GM21528 (cell line): ENCODE results near the gene APBB1IP.
"Not testable (repeated sequence)": the region's sequence is repeated elsewhere in the genome, so short reads cannot be mapped to it uniquely, and the experiment has no call there.

Experiments
- ATAC-seq: cut with Tn5 transposase; IDR thresholded peaks from one replicate; pipeline ENCODE4 v1.9.1; 2021; ENCODE audit warnings: mild to moderate bottlenecking, moderate library complexity; ENCODE audit not compliant: unreplicated experiment, low FRiP score

The APBB1IP gene

GRCh38 chr10:26441491-26442214 lies 3.5 kb downstream of the APBB1IP start:
- no peak for ATAC-seq

DNA sequence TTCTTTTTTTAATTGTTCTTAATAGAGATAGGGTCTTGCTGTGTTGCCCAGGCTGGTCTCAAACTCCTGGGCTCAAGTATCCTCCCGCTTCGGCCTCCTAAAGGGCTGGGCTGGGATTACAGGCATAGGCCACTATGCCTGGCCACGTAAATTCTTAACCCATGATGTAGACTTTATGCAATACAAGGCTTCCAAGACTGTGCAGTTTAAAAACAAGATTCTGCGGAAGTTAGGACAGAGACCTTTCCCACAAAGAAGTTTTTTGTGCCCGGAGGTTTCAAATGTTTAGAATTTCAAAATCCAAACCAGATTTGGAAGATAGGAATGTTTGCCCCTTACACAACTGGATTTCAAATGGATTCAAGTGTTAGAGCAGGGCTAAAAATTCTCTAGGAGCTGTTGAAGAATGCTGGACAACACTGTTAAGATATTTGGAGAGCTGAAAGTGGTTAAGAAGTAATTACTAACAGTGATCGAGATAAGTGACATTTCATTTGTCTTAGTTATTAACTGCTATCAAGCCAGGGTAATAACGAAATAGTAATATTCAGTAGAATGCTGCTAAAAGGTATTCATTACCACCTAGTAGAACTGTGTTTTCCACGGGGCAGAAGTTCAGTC lies 7.4 kb downstream of the APBB1IP start:
- no peak for ATAC-seq

DNA sequence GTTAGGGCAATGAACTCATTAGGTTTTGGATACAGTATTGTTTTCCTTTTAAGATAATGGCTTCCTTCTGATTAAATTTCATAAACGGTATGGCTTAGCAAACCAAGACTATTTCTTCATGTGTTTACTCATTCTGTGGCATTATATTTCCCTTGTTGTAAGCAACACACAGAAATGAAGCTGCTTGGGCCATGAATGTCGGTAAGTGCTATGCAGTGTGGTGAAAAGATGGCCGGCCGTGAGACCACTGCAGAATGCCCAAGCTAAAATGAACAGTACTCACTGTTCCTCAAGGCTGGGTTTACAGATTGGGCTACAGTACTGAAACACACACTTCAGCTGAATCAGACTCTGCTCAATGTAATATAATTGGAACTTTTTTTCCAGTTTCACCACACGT lies 8.1 kb downstream of the APBB1IP start:
- no peak for ATAC-seq

GRCh38 chr10:26448292-26448691 lies 10.2 kb downstream of the APBB1IP start:
- peak; percentile 30 for ATAC-seq

DNA sequence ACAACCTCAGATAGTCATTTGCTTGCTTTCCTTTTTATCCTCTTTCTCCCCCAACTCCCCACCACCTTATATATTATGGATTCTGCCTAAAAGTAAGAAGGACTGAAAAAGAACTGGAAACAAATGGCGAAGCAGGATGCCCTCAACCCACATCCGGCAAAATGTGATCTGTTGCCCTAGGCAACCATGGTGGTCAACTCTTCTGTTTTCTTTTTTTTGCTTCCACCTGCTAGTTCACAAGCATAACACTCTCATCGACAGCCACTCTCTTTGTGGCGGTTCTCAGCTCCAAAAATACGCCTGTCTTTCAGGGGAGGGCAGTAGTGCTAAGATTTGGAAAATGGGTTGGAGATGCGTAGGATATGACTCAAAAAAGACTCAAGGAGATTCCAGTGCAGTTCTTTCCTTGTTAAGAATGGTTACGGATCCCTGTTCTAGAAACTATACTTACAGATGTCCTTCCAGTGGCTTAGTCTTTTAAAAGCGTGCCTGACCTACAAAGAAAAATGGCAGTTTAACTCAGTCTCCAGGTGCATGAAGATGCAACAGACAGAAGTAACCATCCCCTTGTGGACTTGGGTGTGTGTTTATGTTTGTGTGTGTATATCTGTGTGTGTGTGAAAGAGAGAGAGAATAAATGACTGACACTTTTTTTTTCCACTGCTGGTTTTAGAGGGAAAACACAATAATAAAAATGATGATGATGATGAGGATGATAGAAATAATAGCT lies 10.7 kb downstream of the APBB1IP start:
- ATAC-seq = peak; percentile 85

- no peak for ATAC-seq
These were observed 11.6 kb downstream of the APBB1IP start for GRCh38 chr10:26449726-26450125.

DNA sequence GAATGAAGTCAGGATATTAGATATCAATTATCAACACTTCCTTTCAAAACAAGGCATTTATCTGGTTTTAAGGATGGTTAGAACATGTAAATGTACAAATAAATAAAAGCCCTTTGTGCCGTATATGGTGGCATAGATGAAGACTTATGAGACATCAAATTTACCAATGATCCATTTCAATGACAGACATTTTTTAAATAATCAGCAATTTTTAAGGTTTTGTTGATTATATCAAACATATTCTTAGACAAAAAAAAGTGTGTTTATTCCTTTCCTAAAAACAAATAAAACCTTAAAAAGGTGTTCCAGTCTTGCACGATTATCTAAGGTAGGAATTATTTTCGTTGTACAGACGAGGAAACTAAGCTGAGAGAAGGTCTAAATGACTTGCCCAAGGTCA lies 13.8 kb downstream of the APBB1IP start:
- ATAC-seq = no peak

- ATAC-seq = no peak
These were observed 15.7 kb downstream of the APBB1IP start for GRCh38 chr10:26453850-26454249.

DNA sequence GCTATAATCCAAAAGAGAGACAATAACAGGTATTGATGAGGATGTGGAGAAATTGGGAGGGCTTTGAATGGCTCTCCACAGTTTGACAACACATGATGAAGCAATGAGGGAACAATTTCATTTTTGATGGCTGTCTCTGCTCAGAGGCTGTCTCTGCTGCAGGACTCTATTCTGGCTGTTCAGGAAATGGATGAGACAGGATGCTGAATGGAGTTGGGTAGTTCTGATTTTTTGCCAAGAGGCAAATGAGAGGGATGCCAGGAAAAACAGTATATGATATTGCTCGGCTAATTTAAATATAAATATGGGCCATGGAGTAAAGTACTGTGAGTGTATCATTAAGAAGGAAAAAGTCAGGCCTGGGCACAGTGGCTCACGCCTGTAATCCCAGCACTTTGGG lies 16.8 kb downstream of the APBB1IP start:
- ATAC-seq = no peak

GRCh38 chr10:26455567-26456315 lies 17.6 kb downstream of the APBB1IP start:
- no peak for ATAC-seq

- peak; percentile 94 for ATAC-seq
These were observed 18.9 kb downstream of the APBB1IP start for GRCh38 chr10:26457088-26457487.

DNA sequence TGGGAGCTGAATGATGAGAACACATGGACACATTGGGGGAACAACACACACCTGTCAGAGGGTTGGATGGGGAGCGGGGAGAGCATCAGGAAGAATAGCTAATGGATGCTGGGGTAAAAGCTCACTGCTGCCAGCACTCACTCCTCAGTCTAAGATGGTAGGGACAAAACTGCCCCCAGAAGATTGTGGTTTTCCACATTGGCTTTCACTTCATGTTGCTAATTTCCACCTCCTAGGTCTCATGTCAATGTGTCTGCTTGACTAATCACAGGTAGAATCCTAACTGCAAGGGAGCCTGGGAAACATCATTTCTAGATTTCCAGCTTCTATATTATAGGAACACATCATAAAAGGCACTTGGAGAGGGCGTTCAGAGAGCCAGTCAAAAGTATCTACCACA lies 22.6 kb downstream of the APBB1IP start:
- ATAC-seq = no peak

DNA sequence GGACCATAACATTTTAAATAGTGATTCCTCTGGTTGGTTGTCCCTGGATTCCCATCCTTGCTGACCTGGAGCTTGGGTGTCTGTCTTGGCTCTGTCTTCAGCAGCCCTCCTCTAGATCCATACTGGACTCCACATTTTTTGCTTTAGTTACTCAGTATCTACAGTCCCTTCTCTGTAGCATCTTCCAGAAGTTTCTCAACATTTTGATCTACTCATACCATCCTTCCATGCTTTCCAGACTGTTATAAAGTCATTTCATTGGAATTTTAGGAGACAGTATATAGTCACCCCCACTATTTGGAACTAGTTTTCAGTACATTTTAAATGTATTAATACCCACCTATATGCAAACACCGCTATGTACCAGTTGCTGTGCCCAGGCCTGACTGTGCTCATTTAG lies 25.8 kb downstream of the APBB1IP start:
- ATAC-seq = no peak

DNA sequence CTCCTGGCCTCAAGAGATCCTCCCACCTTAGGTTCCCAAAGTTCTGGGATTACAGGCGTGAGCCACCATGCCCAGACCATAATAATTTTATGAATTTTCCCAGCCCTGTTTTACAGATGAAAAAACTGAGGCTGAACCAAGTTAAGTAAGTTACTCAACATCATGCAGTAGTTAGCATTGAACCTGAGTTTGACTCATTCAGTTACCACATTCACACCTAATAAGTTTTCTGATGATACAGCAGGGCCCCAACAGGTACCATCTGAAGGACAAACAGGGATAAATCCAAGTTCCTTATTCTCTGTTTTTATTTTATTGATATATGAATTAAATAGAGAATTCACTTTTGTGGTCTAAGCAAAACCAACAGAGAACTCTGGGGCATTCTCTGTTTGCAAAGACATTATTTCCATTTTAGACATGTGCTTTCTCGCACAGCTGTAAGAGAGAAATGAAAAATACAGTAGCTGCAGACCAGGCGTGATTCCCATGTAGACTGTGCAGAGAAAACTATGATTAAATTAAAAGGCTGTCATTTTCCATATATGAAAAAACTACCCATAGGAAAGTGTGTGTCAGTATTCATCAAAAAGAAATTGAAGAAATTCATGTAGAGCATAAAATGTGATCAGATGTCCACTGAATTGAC lies 26.6 kb downstream of the APBB1IP start:
- ATAC-seq = no peak

GRCh38 chr10:26466531-26466930 lies 28.4 kb downstream of the APBB1IP start:
- not testable (repeated sequence) for ATAC-seq

DNA sequence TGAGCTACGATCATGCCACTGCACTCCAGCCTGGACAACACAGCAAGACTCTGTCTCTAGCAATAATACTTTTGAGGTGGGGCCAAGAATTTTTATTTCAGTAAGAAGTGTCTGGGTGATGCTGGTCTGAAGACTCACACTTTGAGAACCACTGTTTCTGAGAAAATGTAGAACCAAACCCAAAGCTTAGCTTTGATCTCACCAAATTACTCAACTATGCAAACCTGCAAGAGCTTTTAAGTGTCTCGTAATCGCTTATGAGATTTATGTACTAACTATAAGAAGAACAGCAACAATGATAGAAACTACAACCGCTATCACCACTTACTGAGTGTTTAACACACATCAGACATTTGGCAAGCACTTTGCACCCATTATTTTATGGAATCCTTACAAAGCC lies 29.5 kb downstream of the APBB1IP start:
- ATAC-seq = no peak

GRCh38 chr10:26468291-26468690 lies 30.1 kb downstream of the APBB1IP start:
- no peak for ATAC-seq

GRCh38 chr10:26468700-26469099 lies 30.6 kb downstream of the APBB1IP start:
- ATAC-seq = peak; percentile 77

DNA sequence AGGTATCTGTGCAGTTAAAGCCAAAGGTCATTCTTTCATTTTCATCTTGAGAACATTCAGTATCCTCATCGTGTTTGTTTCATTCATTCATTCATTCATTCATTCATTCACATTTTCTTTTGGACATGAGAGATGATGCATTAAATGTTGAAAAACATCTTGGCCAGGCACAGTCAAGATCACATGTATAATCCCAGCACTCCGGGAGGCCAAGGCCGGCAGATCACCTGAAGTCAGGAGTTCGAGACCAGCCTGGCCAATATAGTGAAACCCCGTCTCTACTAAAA lies 34.3 kb downstream of the APBB1IP start:
- ATAC-seq = no peak

DNA sequence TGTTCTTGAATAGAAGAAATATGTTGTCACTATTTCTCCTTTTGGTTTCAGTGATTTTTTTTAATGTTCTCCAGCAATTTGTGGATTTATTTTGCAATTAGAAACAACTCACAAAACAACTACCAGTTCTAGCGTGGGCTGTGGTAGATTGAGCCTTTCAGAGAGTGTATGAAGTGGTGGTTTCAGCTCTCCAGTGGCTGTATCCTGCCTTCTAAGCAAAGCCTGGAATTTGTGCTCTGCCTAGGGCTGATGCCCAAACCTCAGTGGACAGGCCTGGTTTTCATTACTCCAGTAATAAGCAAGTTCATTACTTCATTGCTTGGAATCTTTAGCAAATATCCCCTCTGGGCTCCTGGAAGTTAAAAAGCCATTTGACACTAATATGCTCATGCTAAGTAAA lies 35.9 kb downstream of the APBB1IP start:
- no peak for ATAC-seq

GRCh38 chr10:26474845-26475244 lies 36.7 kb downstream of the APBB1IP start:
- ATAC-seq = not testable (repeated sequence)
